ENCODE measurements around the gene SLC35A5. TPM values are rescaled to one million over a fixed set of nuclear protein-coding genes. Genes with fewer than 3 reads are reported as not detected.
"Not testable (repeated sequence)": the region's sequence is repeated elsewhere in the genome, so short reads cannot be mapped to it uniquely, and the experiment has no call there.

The SLC35A5 gene
- polyA plus RNA-seq (ENCODE audit: insufficient read depth in 1 of 5, insufficient read length in 5 of 5, low replicate concordance in 1 of 5) = 10 to 100 TPM; 48.3 to 76.4 (median 62.5) TPM
- long read RNA-seq, donor 1, full-length matches to known transcripts = 16 of 70 reads
- long read RNA-seq, donor 1, partial matches to known transcripts = 54 of 70 reads
- long read RNA-seq, donor 1, other reads (novel, unspliced or antisense) = 0 of 70 reads
- long read RNA-seq, donor 2, full-length matches to known transcripts = 9 of 9 reads
- long read RNA-seq, donor 2, partial matches to known transcripts = 0 of 9 reads
- long read RNA-seq, donor 2, other reads (novel, unspliced or antisense) = 0 of 9 reads
- long read RNA-seq, donor 3, full-length matches to known transcripts = 10 of 10 reads
- long read RNA-seq, donor 3, partial matches to known transcripts = 0 of 10 reads
- long read RNA-seq, donor 3, other reads (novel, unspliced or antisense) = 0 of 10 reads
- long read RNA-seq, donor 4, full-length matches to known transcripts = 6 of 6 reads
- long read RNA-seq, donor 4, partial matches to known transcripts = 0 of 6 reads
- long read RNA-seq, donor 4, other reads (novel, unspliced or antisense) = 0 of 6 reads
- long read RNA-seq, donor 5, full-length matches to known transcripts = 8 of 16 reads
- long read RNA-seq, donor 5, partial matches to known transcripts = 8 of 16 reads
- long read RNA-seq, donor 5, other reads (novel, unspliced or antisense) = 0 of 16 reads
- long read RNA-seq, donor 6, full-length matches to known transcripts = 18 of 24 reads
- long read RNA-seq, donor 6, partial matches to known transcripts = 6 of 24 reads
- long read RNA-seq, donor 6, other reads (novel, unspliced or antisense) = 0 of 24 reads
- long read RNA-seq, donor 7, full-length matches to known transcripts = 10 of 16 reads
- long read RNA-seq, donor 7, partial matches to known transcripts = 6 of 16 reads
- long read RNA-seq, donor 7, other reads (novel, unspliced or antisense) = 0 of 16 reads
- long read RNA-seq, donor 8, full-length matches to known transcripts = 7 of 39 reads
- long read RNA-seq, donor 8, partial matches to known transcripts = 17 of 39 reads
- long read RNA-seq, donor 8, other reads (novel, unspliced or antisense) = 15 of 39 reads

- DNase-seq = peak; percentile 98 to 99
These were observed at the start of gene SLC35A5, which contains the start of gene ATG3 for GRCh38 chr3:112561734-112562529. SLC35A5 (plus strand) TSS chr3:112562045; CDS start chr3:112563404, 1,359 bp downstream. ATG3 (minus strand) TSS chr3:112561962; CDS start chr3:112561528, 434 bp downstream.

- DNase-seq = no peak
These were observed 49.5 kb upstream of the SLC35A5 start for GRCh38 chr3:112512320-112512719.

GRCh38 chr3:112514527-112515128 is 47.2 kb upstream of the SLC35A5 start:
- DNase-seq = no peak

GRCh38 chr3:112518970-112519369 is 42.9 kb upstream of the SLC35A5 start:
- DNase-seq = not testable (repeated sequence)

GRCh38 chr3:112519424-112520001 is 42.3 kb upstream of the SLC35A5 start:
- peak; percentile 36 to 50 for DNase-seq

GRCh38 chr3:112524127-112524526 is 37.7 kb upstream of the SLC35A5 start:
- not testable (repeated sequence) for DNase-seq

- no peak for DNase-seq
These were observed 31.3 kb upstream of the SLC35A5 start for GRCh38 chr3:112530573-112530972.

GRCh38 chr3:112531358-112531781 is 30.5 kb upstream of the SLC35A5 start:
- DNase-seq = no peak

GRCh38 chr3:112539825-112540650 is 21.8 kb upstream of the SLC35A5 start:
- no peak for DNase-seq

GRCh38 chr3:112546216-112546759 is 15.6 kb upstream of the SLC35A5 start:
- no peak for DNase-seq

- no peak for DNase-seq
These were observed 11.0 kb upstream of the SLC35A5 start for GRCh38 chr3:112550859-112551258.

- DNase-seq = no peak
These were observed 6.2 kb upstream of the SLC35A5 start for GRCh38 chr3:112555535-112556170.

- DNase-seq = no peak
These were observed 3.9 kb upstream of the SLC35A5 start for GRCh38 chr3:112557976-112558375.

GRCh38 chr3:112560307-112560706 is 1.5 kb upstream of the SLC35A5 start:
- no peak for DNase-seq

GRCh38 chr3:112560721-112561483 is 943 bp upstream of the SLC35A5 start:
- DNase-seq = peak; percentile 67 to 73

- DNase-seq = no peak
These were observed 436 bp upstream of the SLC35A5 start for GRCh38 chr3:112561484-112561733.

- not testable (repeated sequence) for DNase-seq
These were observed 2.5 kb downstream of the SLC35A5 start for GRCh38 chr3:112564247-112564939.
